Measurements from ENCODE around the gene EPHA6.

- TF ChIP-seq CTCF (IDR thresholded peaks at IDR 0.05 in 4 of 5, conservative IDR thresholded peaks at IDR 0.05 in 1 of 5), result no peak
- TF ChIP-seq POLR2A (IDR thresholded peaks at IDR 0.05), result no peak
Measured at GRCh38 chr3:97353176-97353575, 538.8 kb downstream of the EPHA6 start.

All from gastrocnemius medialis (tissue), 4 donors.